Measurements from ENCODE around the gene MSH2. TPM values are rescaled to one million over a fixed set of nuclear protein-coding genes. Genes with fewer than 3 reads are reported as not detected.

Gene MSH2
- polyA plus RNA-seq, 1 donor: 21.7 TPM

Other genes with a start within 250 kb of the MSH2 start
- gene STPG4, start 247.8 kb upstream of the MSH2 start, polyA plus RNA-seq (ENCODE audit: insufficient read length): not detected
- 393 TPM for gene CALM2, start 226.6 kb upstream of the MSH2 start, polyA plus RNA-seq (ENCODE audit: insufficient read length)
- 0.57 TPM for gene EPCAM, start 33.8 kb upstream of the MSH2 start, polyA plus RNA-seq (ENCODE audit: insufficient read length)
- 0.27 TPM for gene KCNK12, start 167.8 kb downstream of the MSH2 start, polyA plus RNA-seq (ENCODE audit: insufficient read length)

Data from forelimb muscle (tissue), 1 donor.